HEK293 (cell line): ENCODE data around the gene STEAP2.
A peak's percentile ranks its signal among the peaks of the same experiment; 100 is the strongest.

Experiments
- GLI2 ChIP-seq: fragments of 450-650 bp; formaldehyde crosslinking; IDR thresholded peaks from 2 replicates; pipeline ENCODE4; 2017; ENCODE audit warnings: missing biosample characterization, missing genetic modification characterization, low read depth, borderline replicate concordance
- IKZF3 ChIP-seq: fragments of 450-650 bp; IDR thresholded peaks from 2 replicates; pipeline ENCODE4 v1.5.0; 2018; ENCODE audit warnings: missing biosample characterization, mild to moderate bottlenecking, missing genetic modification characterization, moderate library complexity
- SCRT1 ChIP-seq: fragments of 450-650 bp; formaldehyde crosslinking; IDR thresholded peaks from 2 replicates; pipeline ENCODE4 v1.5.1; 2016; ENCODE audit warnings: missing biosample characterization, missing genetic modification characterization, borderline replicate concordance
- SP2 ChIP-seq: fragments of 450-650 bp; formaldehyde crosslinking; IDR thresholded peaks from 2 replicates; pipeline ENCODE4 v1.5.1; 2016; ENCODE audit warnings: missing biosample characterization, missing genetic modification characterization
- ZBTB1 ChIP-seq: fragments of 450-650 bp; formaldehyde crosslinking; IDR thresholded peaks from 2 replicates; pipeline ENCODE4 v1.5.1; 2016; ENCODE audit warnings: missing biosample characterization, missing genetic modification characterization
- ZBTB11 ChIP-seq: fragments of 450-650 bp; formaldehyde crosslinking; conservative IDR thresholded peaks from 2 replicates; pipeline ENCODE4 v1.5.1; 2016; ENCODE audit warnings: low read depth, missing biosample characterization, missing genetic modification characterization
- ZFP37 ChIP-seq: fragments of 450-650 bp; formaldehyde crosslinking; IDR thresholded peaks from 2 replicates; pipeline ENCODE4 v1.5.1; 2016; ENCODE audit warnings: missing biosample characterization, missing genetic modification characterization
- ZNF140 ChIP-seq: fragments of 450-650 bp; formaldehyde crosslinking; IDR thresholded peaks from 2 replicates; pipeline ENCODE4 v1.5.1; 2016; ENCODE audit warnings: missing biosample characterization, missing genetic modification characterization
- ZNF19 ChIP-seq: fragments of 450-650 bp; formaldehyde crosslinking; IDR thresholded peaks from 2 replicates; pipeline ENCODE4; 2016; ENCODE audit warnings: missing biosample characterization, missing genetic modification characterization, low read depth
- ZNF292 ChIP-seq: fragments of 450-650 bp; formaldehyde crosslinking; IDR thresholded peaks from 2 replicates; pipeline ENCODE4 v1.5.1; 2016; ENCODE audit warnings: low read depth, missing biosample characterization, missing genetic modification characterization, borderline replicate concordance
- ZNF350 ChIP-seq: fragments of 450-650 bp; formaldehyde crosslinking; IDR thresholded peaks from 2 replicates; pipeline ENCODE4 v1.5.0; 2017; ENCODE audit warnings: missing biosample characterization, mild to moderate bottlenecking, missing genetic modification characterization
- ZNF433 ChIP-seq: fragments of 450-650 bp; formaldehyde crosslinking; IDR thresholded peaks from 2 replicates; pipeline ENCODE4 v1.5.1; 2016; ENCODE audit warnings: missing biosample characterization, missing genetic modification characterization, low read depth
- ZNF48 ChIP-seq: fragments of 450-650 bp; formaldehyde crosslinking; IDR thresholded peaks from 2 replicates; pipeline ENCODE4 v1.5.1; 2016; ENCODE audit warnings: missing biosample characterization, missing genetic modification characterization
- ZNF513 ChIP-seq: fragments of 450-650 bp; IDR thresholded peaks from 2 replicates; pipeline ENCODE4 v1.5.1; 2018; ENCODE audit warnings: missing biosample characterization, missing genetic modification characterization
- ZNF548 ChIP-seq: fragments of 450-650 bp; formaldehyde crosslinking; IDR thresholded peaks from 2 replicates; pipeline ENCODE4 v1.5.1; 2016; ENCODE audit warnings: missing biosample characterization, missing genetic modification characterization
- ZNF571 ChIP-seq: fragments of 450-650 bp; formaldehyde crosslinking; IDR thresholded peaks from 2 replicates; pipeline ENCODE4 v1.5.0; 2017; ENCODE audit warnings: missing biosample characterization, missing genetic modification characterization
- ZNF701 ChIP-seq: fragments of 450-650 bp; formaldehyde crosslinking; IDR thresholded peaks from 2 replicates; pipeline ENCODE4 v1.5.1; 2016; ENCODE audit warnings: missing biosample characterization, missing genetic modification characterization
- ZNF747 ChIP-seq: fragments of 450-650 bp; formaldehyde crosslinking; IDR thresholded peaks from 2 replicates; pipeline ENCODE4 v1.5.1; 2016; ENCODE audit warnings: missing biosample characterization, missing genetic modification characterization
- ZNF777 ChIP-seq: fragments of 450-650 bp; formaldehyde crosslinking; IDR thresholded peaks from 2 replicates; pipeline ENCODE4 v1.5.1; 2017; ENCODE audit warnings: missing biosample characterization, missing genetic modification characterization, borderline replicate concordance
- ZNF837 ChIP-seq: fragments of 450-650 bp; formaldehyde crosslinking; IDR thresholded peaks from 2 replicates; pipeline ENCODE4 v1.5.1; 2016; ENCODE audit warnings: missing biosample characterization, missing genetic modification characterization
- ZSCAN16 ChIP-seq: fragments of 450-650 bp; formaldehyde crosslinking; IDR thresholded peaks from 2 replicates; pipeline ENCODE4 v1.5.1; 2016; ENCODE audit warnings: missing biosample characterization, missing genetic modification characterization
- TF ChIP-seq, protein P1 (sequence below): fragments of 450-650 bp; formaldehyde crosslinking; IDR thresholded peaks from 2 replicates; pipeline ENCODE4 v1.5.1; 2016; ENCODE audit warnings: missing biosample characterization, missing genetic modification characterization
- TF ChIP-seq, protein P2 (sequence below): fragments of 450-650 bp; formaldehyde crosslinking; IDR thresholded peaks from 2 replicates; pipeline ENCODE4 v1.5.1; 2016; ENCODE audit warnings: missing biosample characterization, missing genetic modification characterization
- TF ChIP-seq, protein P3 (sequence below): fragments of 450-650 bp; formaldehyde crosslinking; IDR thresholded peaks from 2 replicates; pipeline ENCODE4 v1.5.1; 2016; ENCODE audit warnings: missing biosample characterization, missing genetic modification characterization, borderline replicate concordance
- TF ChIP-seq, protein P4 (sequence below): fragments of 450-650 bp; formaldehyde crosslinking; IDR thresholded peaks from 2 replicates; pipeline ENCODE4 v1.5.1; 2016; ENCODE audit warnings: missing biosample characterization, missing genetic modification characterization
- TF ChIP-seq, protein P5 (sequence below): fragments of 450-650 bp; formaldehyde crosslinking; optimal IDR thresholded peaks from 2 replicates; pipeline ENCODE3; 2016; ENCODE audit warnings: missing biosample characterization, mild to moderate bottlenecking, missing genetic modification characterization

STEAP2 gene

GRCh38 chr7:90211391-90212148 is at the start of gene STEAP2 (continued):
- TF ChIP-seq, protein P1, sequence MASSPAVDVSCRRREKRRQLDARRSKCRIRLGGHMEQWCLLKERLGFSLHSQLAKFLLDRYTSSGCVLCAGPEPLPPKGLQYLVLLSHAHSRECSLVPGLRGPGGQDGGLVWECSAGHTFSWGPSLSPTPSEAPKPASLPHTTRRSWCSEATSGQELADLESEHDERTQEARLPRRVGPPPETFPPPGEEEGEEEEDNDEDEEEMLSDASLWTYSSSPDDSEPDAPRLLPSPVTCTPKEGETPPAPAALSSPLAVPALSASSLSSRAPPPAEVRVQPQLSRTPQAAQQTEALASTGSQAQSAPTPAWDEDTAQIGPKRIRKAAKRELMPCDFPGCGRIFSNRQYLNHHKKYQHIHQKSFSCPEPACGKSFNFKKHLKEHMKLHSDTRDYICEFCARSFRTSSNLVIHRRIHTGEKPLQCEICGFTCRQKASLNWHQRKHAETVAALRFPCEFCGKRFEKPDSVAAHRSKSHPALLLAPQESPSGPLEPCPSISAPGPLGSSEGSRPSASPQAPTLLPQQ = peak; percentile 71; the same call in 1 of the 2 replicates
- no peak for TF ChIP-seq ZSCAN16 (tag by site-specific recombination)
- no peak for TF ChIP-seq ZNF140 (tag by site-specific recombination)
- TF ChIP-seq ZNF350 (tag by site-specific recombination) = no peak
- TF ChIP-seq ZNF433 = no peak
- TF ChIP-seq SP2 (tag by site-specific recombination) = peak; percentile 37
- TF ChIP-seq ZBTB11 = peak; percentile 67
- TF ChIP-seq ZBTB1 (tag by site-specific recombination) = no peak
- TF ChIP-seq, protein P2, sequence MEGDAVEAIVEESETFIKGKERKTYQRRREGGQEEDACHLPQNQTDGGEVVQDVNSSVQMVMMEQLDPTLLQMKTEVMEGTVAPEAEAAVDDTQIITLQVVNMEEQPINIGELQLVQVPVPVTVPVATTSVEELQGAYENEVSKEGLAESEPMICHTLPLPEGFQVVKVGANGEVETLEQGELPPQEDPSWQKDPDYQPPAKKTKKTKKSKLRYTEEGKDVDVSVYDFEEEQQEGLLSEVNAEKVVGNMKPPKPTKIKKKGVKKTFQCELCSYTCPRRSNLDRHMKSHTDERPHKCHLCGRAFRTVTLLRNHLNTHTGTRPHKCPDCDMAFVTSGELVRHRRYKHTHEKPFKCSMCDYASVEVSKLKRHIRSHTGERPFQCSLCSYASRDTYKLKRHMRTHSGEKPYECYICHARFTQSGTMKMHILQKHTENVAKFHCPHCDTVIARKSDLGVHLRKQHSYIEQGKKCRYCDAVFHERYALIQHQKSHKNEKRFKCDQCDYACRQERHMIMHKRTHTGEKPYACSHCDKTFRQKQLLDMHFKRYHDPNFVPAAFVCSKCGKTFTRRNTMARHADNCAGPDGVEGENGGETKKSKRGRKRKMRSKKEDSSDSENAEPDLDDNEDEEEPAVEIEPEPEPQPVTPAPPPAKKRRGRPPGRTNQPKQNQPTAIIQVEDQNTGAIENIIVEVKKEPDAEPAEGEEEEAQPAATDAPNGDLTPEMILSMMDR (tag by site-specific recombination) = peak; percentile 95
- TF ChIP-seq SCRT1 (tag by site-specific recombination) = no peak
- TF ChIP-seq ZNF777 (tag by site-specific recombination) = no peak
- peak; percentile 86 for TF ChIP-seq ZFP37 (tag by site-specific recombination)
- no peak for TF ChIP-seq ZNF513 (tag by site-specific recombination)
- no peak for TF ChIP-seq ZNF747 (tag by site-specific recombination)
- TF ChIP-seq, protein P3, sequence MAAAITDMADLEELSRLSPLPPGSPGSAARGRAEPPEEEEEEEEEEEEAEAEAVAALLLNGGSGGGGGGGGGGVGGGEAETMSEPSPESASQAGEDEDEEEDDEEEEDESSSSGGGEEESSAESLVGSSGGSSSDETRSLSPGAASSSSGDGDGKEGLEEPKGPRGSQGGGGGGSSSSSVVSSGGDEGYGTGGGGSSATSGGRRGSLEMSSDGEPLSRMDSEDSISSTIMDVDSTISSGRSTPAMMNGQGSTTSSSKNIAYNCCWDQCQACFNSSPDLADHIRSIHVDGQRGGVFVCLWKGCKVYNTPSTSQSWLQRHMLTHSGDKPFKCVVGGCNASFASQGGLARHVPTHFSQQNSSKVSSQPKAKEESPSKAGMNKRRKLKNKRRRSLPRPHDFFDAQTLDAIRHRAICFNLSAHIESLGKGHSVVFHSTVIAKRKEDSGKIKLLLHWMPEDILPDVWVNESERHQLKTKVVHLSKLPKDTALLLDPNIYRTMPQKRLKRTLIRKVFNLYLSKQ (tag by site-specific recombination) = no peak
- TF ChIP-seq ZNF701 (tag by site-specific recombination) = no peak
- TF ChIP-seq, protein P4, sequence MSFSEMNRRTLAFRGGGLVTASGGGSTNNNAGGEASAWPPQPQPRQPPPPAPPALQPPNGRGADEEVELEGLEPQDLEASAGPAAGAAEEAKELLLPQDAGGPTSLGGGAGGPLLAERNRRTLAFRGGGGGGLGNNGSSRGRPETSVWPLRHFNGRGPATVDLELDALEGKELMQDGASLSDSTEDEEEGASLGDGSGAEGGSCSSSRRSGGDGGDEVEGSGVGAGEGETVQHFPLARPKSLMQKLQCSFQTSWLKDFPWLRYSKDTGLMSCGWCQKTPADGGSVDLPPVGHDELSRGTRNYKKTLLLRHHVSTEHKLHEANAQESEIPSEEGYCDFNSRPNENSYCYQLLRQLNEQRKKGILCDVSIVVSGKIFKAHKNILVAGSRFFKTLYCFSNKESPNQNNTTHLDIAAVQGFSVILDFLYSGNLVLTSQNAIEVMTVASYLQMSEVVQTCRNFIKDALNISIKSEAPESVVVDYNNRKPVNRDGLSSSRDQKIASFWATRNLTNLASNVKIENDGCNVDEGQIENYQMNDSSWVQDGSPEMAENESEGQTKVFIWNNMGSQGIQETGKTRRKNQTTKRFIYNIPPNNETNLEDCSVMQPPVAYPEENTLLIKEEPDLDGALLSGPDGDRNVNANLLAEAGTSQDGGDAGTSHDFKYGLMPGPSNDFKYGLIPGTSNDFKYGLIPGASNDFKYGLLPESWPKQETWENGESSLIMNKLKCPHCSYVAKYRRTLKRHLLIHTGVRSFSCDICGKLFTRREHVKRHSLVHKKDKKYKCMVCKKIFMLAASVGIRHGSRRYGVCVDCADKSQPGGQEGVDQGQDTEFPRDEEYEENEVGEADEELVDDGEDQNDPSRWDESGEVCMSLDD (tag by site-specific recombination) = peak; percentile 44; the same call in 1 of the 2 replicates
- TF ChIP-seq ZNF48 (tag by site-specific recombination) = no peak
- TF ChIP-seq ZNF837 (tag by site-specific recombination) = no peak
- no peak for TF ChIP-seq ZNF292
- no peak for TF ChIP-seq ZNF548
- TF ChIP-seq GLI2 (tag by site-specific recombination) = no peak
- TF ChIP-seq, protein P5, sequence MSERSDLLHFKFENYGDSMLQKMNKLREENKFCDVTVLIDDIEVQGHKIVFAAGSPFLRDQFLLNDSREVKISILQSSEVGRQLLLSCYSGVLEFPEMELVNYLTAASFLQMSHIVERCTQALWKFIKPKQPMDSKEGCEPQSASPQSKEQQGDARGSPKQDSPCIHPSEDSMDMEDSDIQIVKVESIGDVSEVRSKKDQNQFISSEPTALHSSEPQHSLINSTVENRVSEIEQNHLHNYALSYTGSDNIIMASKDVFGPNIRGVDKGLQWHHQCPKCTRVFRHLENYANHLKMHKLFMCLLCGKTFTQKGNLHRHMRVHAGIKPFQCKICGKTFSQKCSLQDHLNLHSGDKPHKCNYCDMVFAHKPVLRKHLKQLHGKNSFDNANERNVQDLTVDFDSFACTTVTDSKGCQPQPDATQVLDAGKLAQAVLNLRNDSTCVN (tag by site-specific recombination) = peak; percentile 98
- no peak for TF ChIP-seq ZNF571 (tag by site-specific recombination)
- no peak for TF ChIP-seq ZNF19 (tag by site-specific recombination)
- peak; percentile 91 for TF ChIP-seq IKZF3 (tag by site-specific recombination)
